ENCODE results near the gene WDR86. TPM values are rescaled to one million over a fixed set of nuclear protein-coding genes. Genes with fewer than 3 reads are reported as not detected.

The WDR86 gene
- total RNA-seq, 6 donors from 2014 or later, result 1.1 to 17.4 (median 3.9) TPM

DNA sequence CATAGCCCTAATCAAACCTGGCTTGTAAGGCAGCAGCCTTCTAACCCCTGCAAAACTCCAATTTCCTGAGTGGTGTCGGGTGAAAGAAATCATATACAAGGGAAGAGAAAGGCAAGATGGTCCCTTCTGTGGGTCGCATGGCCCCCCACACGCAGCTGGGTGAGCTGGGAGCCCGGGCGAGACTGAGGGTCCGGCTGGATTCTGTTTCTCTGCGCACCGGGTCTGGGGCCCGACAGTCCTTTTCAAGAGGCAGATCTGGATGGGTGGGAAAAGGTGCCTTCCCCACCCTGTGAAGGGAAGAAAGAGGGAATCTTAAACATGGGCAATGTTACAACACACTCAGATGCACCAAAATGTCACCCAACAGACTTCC is 18.5 kb downstream of the WDR86 start:
- no peaks in the 10 kb centered on the region for H3K9me3 ChIP-seq
- TF ChIP-seq, protein P1, sequence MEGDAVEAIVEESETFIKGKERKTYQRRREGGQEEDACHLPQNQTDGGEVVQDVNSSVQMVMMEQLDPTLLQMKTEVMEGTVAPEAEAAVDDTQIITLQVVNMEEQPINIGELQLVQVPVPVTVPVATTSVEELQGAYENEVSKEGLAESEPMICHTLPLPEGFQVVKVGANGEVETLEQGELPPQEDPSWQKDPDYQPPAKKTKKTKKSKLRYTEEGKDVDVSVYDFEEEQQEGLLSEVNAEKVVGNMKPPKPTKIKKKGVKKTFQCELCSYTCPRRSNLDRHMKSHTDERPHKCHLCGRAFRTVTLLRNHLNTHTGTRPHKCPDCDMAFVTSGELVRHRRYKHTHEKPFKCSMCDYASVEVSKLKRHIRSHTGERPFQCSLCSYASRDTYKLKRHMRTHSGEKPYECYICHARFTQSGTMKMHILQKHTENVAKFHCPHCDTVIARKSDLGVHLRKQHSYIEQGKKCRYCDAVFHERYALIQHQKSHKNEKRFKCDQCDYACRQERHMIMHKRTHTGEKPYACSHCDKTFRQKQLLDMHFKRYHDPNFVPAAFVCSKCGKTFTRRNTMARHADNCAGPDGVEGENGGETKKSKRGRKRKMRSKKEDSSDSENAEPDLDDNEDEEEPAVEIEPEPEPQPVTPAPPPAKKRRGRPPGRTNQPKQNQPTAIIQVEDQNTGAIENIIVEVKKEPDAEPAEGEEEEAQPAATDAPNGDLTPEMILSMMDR (IDR thresholded peaks at IDR 0.05), result no peak
- TF ChIP-seq POLR2AphosphoS5 (IDR thresholded peaks at IDR 0.05) (no peak), POLR2A (IDR thresholded peaks at IDR 0.05) (no peak), EP300 (IDR thresholded peaks at IDR 0.05) (no peak)
- peaks cover 0 to 5% (median 0%) of the 10 kb centered on the region in 4 donors for H3K4me1 ChIP-seq
- no peak for ATAC-seq (ENCODE audit: low FRiP score in 2 of 2)
- H3K36me3 ChIP-seq, result no peaks in the 10 kb centered on the region
- 94 to 96% methylated on average over 9 of the region's 9 CpGs for WGBS, 2 donors
- DNase-seq, result no peak
- H3K4me3 ChIP-seq, result no peak overlapping the region
- no peak overlapping the region for H3K27ac ChIP-seq
- no peaks in the 10 kb centered on the region for H3K27me3 ChIP-seq

DNA sequence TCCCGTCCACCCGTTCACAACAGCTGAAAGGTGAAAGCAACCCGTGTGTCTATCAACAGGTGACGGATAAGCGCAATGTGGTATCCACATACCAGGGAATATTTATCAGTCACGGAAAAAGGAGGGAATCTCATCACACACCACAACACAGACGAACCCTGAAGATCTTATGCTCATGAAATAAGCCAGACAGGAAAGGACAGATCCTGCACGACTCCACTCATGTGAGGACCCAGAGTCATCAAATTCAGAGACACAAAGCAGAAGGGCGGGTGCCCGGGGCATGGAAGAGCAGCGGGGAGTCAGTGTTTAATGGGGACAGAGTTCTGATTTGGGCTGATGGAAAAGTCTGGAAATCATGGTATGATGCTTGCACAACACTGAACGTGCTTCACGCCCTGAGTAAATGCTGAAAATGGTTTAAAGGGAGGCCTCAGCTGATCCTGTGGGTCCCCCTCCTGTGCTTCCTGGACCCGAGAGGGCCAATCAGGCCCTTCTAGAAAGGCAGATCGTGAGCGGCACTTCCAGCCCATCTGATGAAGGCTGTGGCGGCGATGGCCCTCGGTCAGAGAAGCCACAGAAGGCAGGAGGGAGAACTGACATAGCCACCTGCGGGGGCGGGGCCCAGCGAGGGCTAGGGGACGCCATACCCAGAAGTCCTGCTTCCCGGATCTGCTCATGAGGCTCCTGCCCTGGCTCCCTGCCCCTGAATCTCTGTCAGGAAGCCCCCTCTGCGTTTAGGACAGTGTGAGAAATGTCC is 19.1 kb downstream of the WDR86 start:
- no peak for DNase-seq
- no peak overlapping the region for H3K27ac ChIP-seq
- ATAC-seq (ENCODE audit: low FRiP score in 2 of 2), result no peak
- no peak overlapping the region for H3K4me3 ChIP-seq
- H3K4me1 ChIP-seq, result no peaks in the 10 kb centered on the region
- H3K36me3 ChIP-seq, result no peaks in the 10 kb centered on the region
- H3K27me3 ChIP-seq, result no peaks in the 10 kb centered on the region
- TF ChIP-seq POLR2A (IDR thresholded peaks at IDR 0.05) (no peak), EP300 (IDR thresholded peaks at IDR 0.05) (no peak), POLR2AphosphoS5 (IDR thresholded peaks at IDR 0.05) (no peak)
- TF ChIP-seq, protein P1 (IDR thresholded peaks at IDR 0.05), result no peak
- no peaks in the 10 kb centered on the region for H3K9me3 ChIP-seq
- 63 to 77% methylated on average over 21 to 24 of the region's 25 CpGs for WGBS, 2 donors

DNA sequence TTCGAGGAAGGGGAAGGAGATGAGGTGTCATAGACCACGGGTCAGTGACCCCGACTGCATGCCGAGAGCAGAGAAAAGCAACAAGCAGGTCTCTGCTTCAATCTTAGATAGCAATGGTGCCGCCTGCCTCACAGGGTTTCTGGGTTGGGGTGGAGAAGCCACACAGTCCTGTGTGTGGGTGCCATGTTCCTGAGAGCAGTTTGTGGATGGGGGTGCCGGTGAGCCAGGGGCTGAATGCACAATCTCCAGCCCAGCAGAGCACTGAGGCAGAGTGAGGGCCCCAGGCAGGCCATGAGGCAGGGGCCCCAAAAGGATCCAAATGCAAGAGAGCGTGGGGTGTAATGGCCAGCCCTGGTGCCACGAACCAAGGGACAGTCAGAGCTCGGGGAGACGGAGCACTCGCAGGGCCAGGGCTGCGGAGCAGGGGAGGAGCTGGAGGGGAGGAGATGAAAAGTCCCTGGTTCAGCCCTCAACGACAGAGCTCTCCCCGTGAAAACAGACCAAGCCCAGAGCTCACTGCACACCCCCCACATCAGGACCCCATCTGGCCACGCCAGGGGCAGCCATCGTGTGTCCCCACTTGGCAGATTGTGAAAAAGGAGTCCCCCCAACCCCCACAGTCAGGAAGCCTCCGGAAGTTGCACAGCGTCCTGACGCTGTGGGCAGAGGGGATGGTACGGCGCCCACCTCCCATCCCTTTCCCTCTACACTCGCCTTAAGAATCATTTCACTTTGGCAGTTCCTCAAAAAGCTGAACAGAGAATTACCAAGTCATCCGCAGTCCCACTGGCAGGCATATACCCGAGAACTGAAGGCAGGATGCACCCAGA is 19.9 kb downstream of the WDR86 start:
- WGBS, 2 donors, result 68 to 84% methylated on average over 21 to 24 of the region's 24 CpGs
- H3K36me3 ChIP-seq, result no peaks in the 10 kb centered on the region
- H3K27ac ChIP-seq, result no peak overlapping the region
- no peak for ATAC-seq (ENCODE audit: low FRiP score in 2 of 2)
- no peaks in the 10 kb centered on the region for H3K4me1 ChIP-seq
- no peaks in the 10 kb centered on the region for H3K27me3 ChIP-seq
- H3K9me3 ChIP-seq, result no peaks in the 10 kb centered on the region
- DNase-seq, result no peak
- TF ChIP-seq POLR2AphosphoS5 (IDR thresholded peaks at IDR 0.05) (no peak), POLR2A (IDR thresholded peaks at IDR 0.05) (no peak), EP300 (IDR thresholded peaks at IDR 0.05) (no peak)
- TF ChIP-seq, protein P1 (IDR thresholded peaks at IDR 0.05), result no peak
- H3K4me3 ChIP-seq, result no peak overlapping the region

DNA sequence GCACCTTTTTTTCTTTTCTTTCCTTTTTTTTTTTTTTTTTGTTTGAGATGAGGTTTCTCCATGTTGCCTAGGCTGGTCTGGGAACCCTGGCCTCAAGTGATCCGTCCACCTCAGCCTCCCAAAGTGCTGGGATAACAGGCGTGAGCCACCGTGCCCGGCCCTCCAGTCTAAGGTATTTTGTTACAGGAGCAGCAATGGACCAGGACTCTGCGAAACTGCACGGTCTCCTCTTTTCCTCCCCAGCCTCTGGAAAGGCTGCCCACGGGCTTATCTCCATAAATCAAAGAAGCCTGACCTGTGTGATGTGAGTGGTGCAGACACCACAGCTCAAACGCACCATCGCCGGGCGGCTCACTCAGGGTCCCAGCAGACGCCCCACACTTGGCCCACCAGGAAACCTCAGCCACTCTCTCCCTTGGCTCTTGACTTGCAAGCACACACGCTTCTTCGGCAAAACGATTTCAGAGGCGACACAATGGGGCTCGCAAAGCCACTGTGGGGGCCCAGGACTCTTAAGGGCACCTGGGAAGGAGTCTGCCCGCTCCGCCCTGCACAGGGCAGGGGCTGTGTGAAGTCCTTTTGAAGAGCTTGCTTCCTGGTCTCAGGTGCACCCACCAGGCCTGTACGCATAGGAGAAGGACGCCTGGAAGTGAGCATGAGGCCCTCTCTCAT is 20.6 kb downstream of the WDR86 start:
- H3K27ac ChIP-seq, result no peak overlapping the region
- TF ChIP-seq EP300 (IDR thresholded peaks at IDR 0.05), result no peak
- TF ChIP-seq POLR2AphosphoS5 (IDR thresholded peaks at IDR 0.05), result no peak
- TF ChIP-seq, protein P1 (IDR thresholded peaks at IDR 0.05), result no peak
- no peak for TF ChIP-seq POLR2A (IDR thresholded peaks at IDR 0.05)
- ATAC-seq (ENCODE audit: low FRiP score in 2 of 2), result no peak
- H3K27me3 ChIP-seq, result no peaks in the 10 kb centered on the region
- no peaks in the 10 kb centered on the region for H3K4me1 ChIP-seq
- H3K4me3 ChIP-seq, result no peak overlapping the region
- no peaks in the 10 kb centered on the region for H3K36me3 ChIP-seq
- no peak for DNase-seq
- no peaks in the 10 kb centered on the region for H3K9me3 ChIP-seq
- 88% methylated on average over 19 to 21 of the region's 21 CpGs for WGBS, 2 donors

Measured in upper lobe of left lung (tissue), 6 donors.